Measurements from ENCODE around the gene KDM2B. TPM values are rescaled to one million over a fixed set of nuclear protein-coding genes. Genes with fewer than 3 reads are reported as not detected.

Gene KDM2B
- polyA plus RNA-seq, 3 donors from 2014 or later = 9.6 to 17.0 (median 10.4) TPM

- peak overlapping the region in 5 of 6 donors; percentile 34 to 71 (median 66) for H3K27ac Mint-ChIP-seq
- no peak overlapping the region for H3K4me3 Mint-ChIP-seq
- H3K36me3 Mint-ChIP-seq = peaks cover 21 to 27% (median 24%) of the 10 kb centered on the region in 3 donors
These were observed 11.7 kb downstream of the KDM2B start for GRCh38 chr12:121568971-121569751.

GRCh38 chr12:121568518-121568917, 12.3 kb downstream of the KDM2B start:
- H3K27me3 Mint-ChIP-seq (ENCODE audit: low read depth in 3 of 3) = peaks cover 0 to 3% (median 3%) of the 10 kb centered on the region in 3 donors
- peaks cover 3 to 10% of the 10 kb centered on the region in 2 donors for H3K4me1 Mint-ChIP-seq
- H3K9me3 Mint-ChIP-seq = no peaks in the 10 kb centered on the region
- peak overlapping the region in 4 of 6 donors; percentile 2 to 72 (median 8) for H3K27ac Mint-ChIP-seq
- no peak for DNase-seq
- peaks cover 16 to 25% (median 19%) of the 10 kb centered on the region in 3 donors for H3K36me3 Mint-ChIP-seq
- H3K4me3 Mint-ChIP-seq = no peak overlapping the region

More at GRCh38 chr12:121568971-121569751, 11.7 kb downstream of the KDM2B start:
- Mint-ChIP-seq H3K27me3 (ENCODE audit: low read depth in 3 of 3) (peaks cover 0 to 3% (median 3%) of the 10 kb centered on the region in 3 donors), H3K4me1 (peaks cover 3 to 14% of the 10 kb centered on the region in 2 donors), H3K9me3 (no peaks in the 10 kb centered on the region)
- no peak for DNase-seq

GRCh38 chr12:121565076-121565475, 15.7 kb downstream of the KDM2B start:
- Mint-ChIP-seq H3K36me3 (peaks cover 7 to 11% (median 8%) of the 10 kb centered on the region in 3 donors), H3K27ac (peak overlapping the region in 4 of 6 donors; percentile 17 to 57 (median 42)), H3K9me3 (no peaks in the 10 kb centered on the region), H3K4me3 (no peak overlapping the region), H3K27me3 (ENCODE audit: low read depth in 3 of 3) (peaks cover 0 to 3% (median 0%) of the 10 kb centered on the region in 3 donors), H3K4me1 (peaks cover 3 to 4% of the 10 kb centered on the region in 2 donors)
- DNase-seq = no peak

- peaks cover 12 to 15% of the 10 kb centered on the region in 2 donors for H3K4me1 Mint-ChIP-seq
- H3K27ac Mint-ChIP-seq = peak overlapping the region in 5 of 6 donors; percentile 34 to 68 (median 58)
- no peaks in the 10 kb centered on the region for H3K9me3 Mint-ChIP-seq
- DNase-seq = no peak
- H3K4me3 Mint-ChIP-seq = no peak overlapping the region
- H3K36me3 Mint-ChIP-seq = peaks cover 4 to 8% (median 7%) of the 10 kb centered on the region in 3 donors
- peaks cover 8 to 11% (median 9%) of the 10 kb centered on the region in 3 donors for H3K27me3 Mint-ChIP-seq (ENCODE audit: low read depth in 3 of 3)
These were observed 18.3 kb downstream of the KDM2B start for GRCh38 chr12:121562488-121562887.

- H3K9me3 Mint-ChIP-seq = peaks cover 0 to 2% (median 0%) of the 10 kb centered on the region in 6 donors
- peaks cover 4 to 8% (median 7%) of the 10 kb centered on the region in 3 donors for H3K36me3 Mint-ChIP-seq
- peak overlapping the region in 5 of 6 donors; percentile 25 to 89 (median 70) for H3K27ac Mint-ChIP-seq
- no peak for DNase-seq
- peaks cover 12 to 15% (median 12%) of the 10 kb centered on the region in 3 donors for H3K27me3 Mint-ChIP-seq (ENCODE audit: low read depth in 3 of 3)
- no peak overlapping the region for H3K4me3 Mint-ChIP-seq
- H3K4me1 Mint-ChIP-seq = peaks cover 21 to 22% of the 10 kb centered on the region in 2 donors
These were observed 19.8 kb downstream of the KDM2B start for GRCh38 chr12:121561009-121561395.

- DNase-seq = no peak
- peaks cover 0 to 2% (median 0%) of the 10 kb centered on the region in 6 donors for H3K9me3 Mint-ChIP-seq
- no peak overlapping the region for H3K4me3 Mint-ChIP-seq
- H3K27ac Mint-ChIP-seq = peak overlapping the region; percentile 39 to 95 (median 86)
- H3K4me1 Mint-ChIP-seq = peaks cover 21 to 22% of the 10 kb centered on the region in 2 donors
- peaks cover 10 to 15% (median 12%) of the 10 kb centered on the region in 3 donors for H3K27me3 Mint-ChIP-seq (ENCODE audit: low read depth in 3 of 3)
- H3K36me3 Mint-ChIP-seq = peaks cover 4 to 8% (median 7%) of the 10 kb centered on the region in 3 donors
These were observed 20.3 kb downstream of the KDM2B start for GRCh38 chr12:121560392-121561008.

GRCh38 chr12:121558956-121559355, 21.9 kb downstream of the KDM2B start:
- Mint-ChIP-seq H3K27ac (peak overlapping the region; percentile 94 to 99 (median 98)), H3K4me3 (peak overlapping the region in 3 of 5 donors; percentile 31 to 47 (median 44))

GRCh38 chr12:121550974-121551634, 29.7 kb downstream of the KDM2B start:
- peaks cover 0 to 4% (median 3%) of the 10 kb centered on the region in 3 donors for H3K36me3 Mint-ChIP-seq
- H3K9me3 Mint-ChIP-seq = no peaks in the 10 kb centered on the region
- H3K4me3 Mint-ChIP-seq = peak overlapping the region in 4 of 5 donors; percentile 54 to 67 (median 65)
- H3K4me1 Mint-ChIP-seq = peaks cover 21 to 23% of the 10 kb centered on the region in 2 donors
- peaks cover 3 to 5% (median 3%) of the 10 kb centered on the region in 3 donors for H3K27me3 Mint-ChIP-seq (ENCODE audit: low read depth in 3 of 3)
- peak overlapping the region; percentile 91 to 98 (median 96) for H3K27ac Mint-ChIP-seq
- DNase-seq = no peak

More at GRCh38 chr12:121558956-121559355, 21.9 kb downstream of the KDM2B start:
- peaks cover 4 to 8% (median 7%) of the 10 kb centered on the region in 3 donors for H3K36me3 Mint-ChIP-seq
- no peak for DNase-seq
- H3K4me1 Mint-ChIP-seq = peaks cover 21 to 22% of the 10 kb centered on the region in 2 donors
- H3K27me3 Mint-ChIP-seq (ENCODE audit: low read depth in 3 of 3) = peaks cover 10 to 15% (median 12%) of the 10 kb centered on the region in 3 donors
- H3K9me3 Mint-ChIP-seq = peaks cover 0 to 2% (median 0%) of the 10 kb centered on the region in 6 donors

- no peak overlapping the region for H3K4me3 Mint-ChIP-seq
- peaks cover 21 to 23% of the 10 kb centered on the region in 2 donors for H3K4me1 Mint-ChIP-seq
- H3K27ac Mint-ChIP-seq = peak overlapping the region in 2 of 6 donors; percentile 7 to 40
- DNase-seq = no peak
- peaks cover 0 to 4% (median 3%) of the 10 kb centered on the region in 3 donors for H3K36me3 Mint-ChIP-seq
- H3K27me3 Mint-ChIP-seq (ENCODE audit: low read depth in 3 of 3) = peaks cover 3 to 7% (median 3%) of the 10 kb centered on the region in 3 donors
- H3K9me3 Mint-ChIP-seq = no peaks in the 10 kb centered on the region
These were observed 31.7 kb downstream of the KDM2B start for GRCh38 chr12:121549075-121549474.

- Mint-ChIP-seq H3K9me3 (no peaks in the 10 kb centered on the region), H3K27me3 (ENCODE audit: low read depth in 3 of 3) (peaks cover 0 to 2% (median 1%) of the 10 kb centered on the region in 3 donors), H3K36me3 (peaks cover 0 to 13% (median 3%) of the 10 kb centered on the region in 3 donors), H3K4me1 (peaks cover 2 to 3% of the 10 kb centered on the region in 2 donors), H3K27ac (no peak overlapping the region), H3K4me3 (no peak overlapping the region)
- no peak for DNase-seq
These were observed 35.3 kb downstream of the KDM2B start for GRCh38 chr12:121545480-121545879.

GRCh38 chr12:121543786-121544185, 37.0 kb downstream of the KDM2B start:
- peaks cover under 1 to 2% of the 10 kb centered on the region in 2 donors for H3K4me1 Mint-ChIP-seq
- H3K27ac Mint-ChIP-seq = no peak overlapping the region
- H3K27me3 Mint-ChIP-seq (ENCODE audit: low read depth in 3 of 3) = peaks cover 0 to 4% (median 3%) of the 10 kb centered on the region in 3 donors
- peaks cover 0 to 13% (median 3%) of the 10 kb centered on the region in 3 donors for H3K36me3 Mint-ChIP-seq
- no peak overlapping the region for H3K4me3 Mint-ChIP-seq
- DNase-seq = no peak
- no peaks in the 10 kb centered on the region for H3K9me3 Mint-ChIP-seq

- Mint-ChIP-seq H3K4me3 (peak overlapping the region in 3 of 5 donors; percentile 15 to 41 (median 36)), H3K9me3 (no peaks in the 10 kb centered on the region), H3K27ac (peak overlapping the region in 2 of 6 donors; percentile 26 to 90), H3K4me1 (peaks cover 27 to 31% of the 10 kb centered on the region in 2 donors), H3K27me3 (ENCODE audit: low read depth in 3 of 3) (peaks cover 4 to 11% (median 7%) of the 10 kb centered on the region in 3 donors), H3K36me3 (peaks cover 0 to 10% (median 0%) of the 10 kb centered on the region in 3 donors)
- no peak for DNase-seq
These were observed 40.9 kb downstream of the KDM2B start for GRCh38 chr12:121539908-121540307.

GRCh38 chr12:121538699-121539061, 42.1 kb downstream of the KDM2B start:
- Mint-ChIP-seq H3K27me3 (ENCODE audit: low read depth in 3 of 3) (peaks cover 4 to 11% (median 8%) of the 10 kb centered on the region in 3 donors), H3K4me3 (peak overlapping the region; percentile 85 to 95 (median 89)), H3K27ac (peak overlapping the region; percentile 80 to 96 (median 90)), H3K4me1 (peaks cover 34 to 39% of the 10 kb centered on the region in 2 donors), H3K36me3 (peaks cover 0 to 10% (median under 1%) of the 10 kb centered on the region in 3 donors), H3K9me3 (no peaks in the 10 kb centered on the region)
- DNase-seq = no peak

Measured in immature natural killer cell (primary cell).